GM12878 (cell line): ENCODE data around the gene GEMIN7. TPM values are rescaled to one million over a fixed set of nuclear protein-coding genes. Genes with fewer than 3 reads are reported as not detected.
A peak's percentile ranks its signal among the peaks of the same experiment; 100 is the strongest.

Source experiments
- ATF3 ChIP-seq: IDR thresholded peaks from 2 replicates; pipeline ENCODE4 v1.6.1; 2011; ENCODE audit warnings: low read depth, mild to moderate bottlenecking, low read length, moderate library complexity, borderline replicate concordance; ENCODE audit errors: extremely low read depth
- CEBPZ ChIP-seq: fragments of 150-350 bp; IDR thresholded peaks from 2 replicates; pipeline ENCODE4 v1.6.1; 2016; ENCODE audit warnings: low read depth, low read length
- CHD2 ChIP-seq: IDR thresholded peaks from 2 replicates; pipeline ENCODE4 v1.6.1; 2011; ENCODE audit warnings: low read depth, low read length, improper control_type of control experiment, borderline replicate concordance
- E4F1 ChIP-seq: fragments of 450-650 bp; IDR thresholded peaks from 2 replicates; pipeline ENCODE4 v1.6.1; 2018; ENCODE audit warnings: borderline replicate concordance, mild to moderate bottlenecking; ENCODE audit not compliant: partially characterized antibody
- ESRRA ChIP-seq: IDR thresholded peaks from 2 replicates; pipeline ENCODE4 v1.6.1; 2012; ENCODE audit warnings: mild to moderate bottlenecking, low read length, improper control_type of control experiment
- ETV6 ChIP-seq, 2 experiments: fragments of 450-650 bp in 1 of 2; IDR thresholded peaks in 1 of 2; conservative IDR thresholded peaks in 1 of 2; 2 replicates each; pipeline ENCODE4 v1.6.1; 2014; ENCODE audit warnings: antibody characterized with exemption in 1 of 2, borderline replicate concordance in 1 of 2, low read depth in 1 of 2, mild to moderate bottlenecking in 1 of 2, moderate library complexity in 1 of 2
- HDAC2 ChIP-seq: fragments of 200-600 bp; sonication (generic); IDR thresholded peaks from 2 replicates; pipeline ENCODE4 v1.6.1; 2017
- MAX ChIP-seq: IDR thresholded peaks from 2 replicates; pipeline ENCODE4 v1.6.1; 2012; ENCODE audit warnings: low read depth, low read length, improper control_type of control experiment
- MXI1 ChIP-seq: fragments of 150-350 bp; IDR thresholded peaks from 2 replicates; pipeline ENCODE4 v1.6.1; 2011; ENCODE audit warnings: low read depth, mild to moderate bottlenecking, inconsistent platforms, low read length, improper control_type of control experiment
- NR2F1 ChIP-seq: fragments of 450-650 bp; conservative IDR thresholded peaks from 2 replicates; pipeline ENCODE4 v1.6.1; 2017; ENCODE audit warnings: mild to moderate bottlenecking
- PML ChIP-seq: IDR thresholded peaks from 2 replicates; pipeline ENCODE4 v1.6.1; 2012; ENCODE audit warnings: low read length, inconsistent platforms
- POU2F2 ChIP-seq: IDR thresholded peaks from 3 replicates; pipeline ENCODE4 v1.6.1; 2011; ENCODE audit warnings: low read depth, mild to moderate bottlenecking, low read length, borderline replicate concordance
- SIX5 ChIP-seq: IDR thresholded peaks from 2 replicates; pipeline ENCODE4 v1.6.1; 2011; ENCODE audit warnings: mild to moderate bottlenecking, low read depth, low read length, moderate library complexity; ENCODE audit not compliant: severe bottlenecking
- SMC3 ChIP-seq: IDR thresholded peaks from 2 replicates; pipeline ENCODE4 v1.6.1; 2011; ENCODE audit warnings: low read length, improper control_type of control experiment, borderline replicate concordance
- WRNIP1 ChIP-seq: IDR thresholded peaks from 2 replicates; pipeline ENCODE4 v1.6.1; 2011; ENCODE audit warnings: low read depth, low read length, improper control_type of control experiment, borderline replicate concordance
- ZNF274 ChIP-seq: IDR thresholded peaks from one replicate; pipeline ENCODE4 v1.8.0; 2011; ENCODE audit not compliant: insufficient read length, insufficient read depth
- ZZZ3 ChIP-seq: IDR thresholded peaks from 2 replicates; pipeline ENCODE4 v1.6.1; 2011; ENCODE audit warnings: low read depth; ENCODE audit not compliant: control insufficient read depth, insufficient read length
- polyA plus RNA-seq, 11 experiments: library from polyadenylated mRNA; depleted of rRNA in 4 of 11; unstranded in 6 of 11; stranded (reverse) in 5 of 11; fragments of >200 nt; fragmentation: Nextera tagmentation in 4 of 11; fragmentation: Illumina TruSeq in 1 of 11; extraction: Ambion mirVana in 4 of 11; extraction: Trizol in 1 of 11; gene quantifications; 1 replicate in 1 of 11; 2 replicates in 10 of 11; pipeline versions ENCODE4 v1.2.1 to v1.2.3, GENCODE V29; 2011 to 2016; ENCODE audit warnings: inconsistent platforms in 2 of 11, missing spikeins in 2 of 11, low read depth in 1 of 11
- total RNA-seq, 4 experiments: library from RNA; depleted of rRNA in 3 of 4; stranded (reverse); fragments of >200 nt in 3 of 4; fragmentation: Illumina TruSeq in 1 of 4; extraction: Trizol in 1 of 4; gene quantifications; 2 replicates each; pipeline versions ENCODE4 v1.2.1 to v1.2.3, GENCODE V29; 2013 to 2021
- TF ChIP-seq, protein P1 (sequence below): fragments of 450-650 bp; IDR thresholded peaks from 2 replicates; pipeline ENCODE4 v1.6.1; 2016; ENCODE audit warnings: mild to moderate bottlenecking, moderate library complexity, borderline replicate concordance

GEMIN7 gene
- total and polyA plus RNA-seq, 10 of the 15 experiments (the other 5 are each of a cell fraction or from before 2014, with no cell fraction given), result 21.1 to 76.7 (median 44.9) TPM

DNA sequence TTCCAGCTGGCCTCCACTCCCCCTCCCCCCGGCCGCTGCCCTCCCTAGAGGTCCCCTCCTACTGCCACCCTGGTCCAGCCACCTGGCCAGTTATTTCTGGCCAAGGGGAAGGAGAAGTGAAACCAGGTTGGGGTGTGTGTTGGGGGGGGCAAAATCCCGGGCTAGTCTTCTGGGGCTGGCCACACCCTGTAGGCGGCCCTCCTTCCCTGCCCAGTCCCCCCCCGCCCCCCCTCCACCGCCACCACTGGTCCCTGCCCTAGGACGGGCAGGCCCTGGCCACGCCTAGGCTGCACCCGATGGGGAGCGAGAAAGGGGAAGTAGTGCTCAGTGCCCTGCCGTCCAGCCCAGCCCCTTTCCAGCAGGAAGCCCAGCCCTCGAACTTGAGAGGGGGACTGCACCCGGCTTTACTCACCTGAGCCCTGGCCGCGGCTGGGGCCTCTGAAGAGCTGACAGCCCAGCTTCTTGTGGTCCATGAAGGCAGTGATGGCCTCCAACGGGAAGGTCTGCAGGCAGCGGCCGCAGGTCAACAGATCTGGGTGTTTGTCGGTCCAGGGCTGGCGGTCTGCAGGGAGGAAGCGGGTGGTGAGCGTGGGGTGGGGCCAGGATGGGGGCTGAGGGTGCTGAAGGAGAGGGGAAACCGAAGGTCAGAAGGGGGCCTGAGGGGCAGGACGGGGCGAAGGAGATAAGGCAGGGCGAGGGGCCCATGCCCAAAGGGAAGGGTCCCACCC, 3.6 kb upstream of the GEMIN7 start (continued):
- TF ChIP-seq ESRRA, result no peak
- TF ChIP-seq SMC3, result 0 out of 2 replicates have a peak, but pooled peaks have one; percentile 15
- no peak for TF ChIP-seq CEBPZ
- TF ChIP-seq MXI1, result peak; percentile 61
- TF ChIP-seq ETV6 (conservative IDR thresholded peaks at IDR 0.05 in 1 of 2, IDR thresholded peaks at IDR 0.05 in 1 of 2; ENCODE audit: borderline replicate concordance in 1 of 2, low read depth in 1 of 2), result 0 out of 4 replicates have a peak, but pooled peaks of 1 of the 2 experiments have one; percentile 33
- no peak for TF ChIP-seq ZZZ3
- no peak for TF ChIP-seq ZNF274
- 0 out of 2 replicates have a peak, but pooled peaks have one; percentile 65 for TF ChIP-seq NR2F1
- no peak for TF ChIP-seq WRNIP1
- TF ChIP-seq MAX, result peak; percentile 10; the same call in 1 of the 2 replicates
- no peak for TF ChIP-seq E4F1
- TF ChIP-seq PML, result 0 out of 2 replicates have a peak, but pooled peaks have one; percentile 26
- TF ChIP-seq, protein P1, sequence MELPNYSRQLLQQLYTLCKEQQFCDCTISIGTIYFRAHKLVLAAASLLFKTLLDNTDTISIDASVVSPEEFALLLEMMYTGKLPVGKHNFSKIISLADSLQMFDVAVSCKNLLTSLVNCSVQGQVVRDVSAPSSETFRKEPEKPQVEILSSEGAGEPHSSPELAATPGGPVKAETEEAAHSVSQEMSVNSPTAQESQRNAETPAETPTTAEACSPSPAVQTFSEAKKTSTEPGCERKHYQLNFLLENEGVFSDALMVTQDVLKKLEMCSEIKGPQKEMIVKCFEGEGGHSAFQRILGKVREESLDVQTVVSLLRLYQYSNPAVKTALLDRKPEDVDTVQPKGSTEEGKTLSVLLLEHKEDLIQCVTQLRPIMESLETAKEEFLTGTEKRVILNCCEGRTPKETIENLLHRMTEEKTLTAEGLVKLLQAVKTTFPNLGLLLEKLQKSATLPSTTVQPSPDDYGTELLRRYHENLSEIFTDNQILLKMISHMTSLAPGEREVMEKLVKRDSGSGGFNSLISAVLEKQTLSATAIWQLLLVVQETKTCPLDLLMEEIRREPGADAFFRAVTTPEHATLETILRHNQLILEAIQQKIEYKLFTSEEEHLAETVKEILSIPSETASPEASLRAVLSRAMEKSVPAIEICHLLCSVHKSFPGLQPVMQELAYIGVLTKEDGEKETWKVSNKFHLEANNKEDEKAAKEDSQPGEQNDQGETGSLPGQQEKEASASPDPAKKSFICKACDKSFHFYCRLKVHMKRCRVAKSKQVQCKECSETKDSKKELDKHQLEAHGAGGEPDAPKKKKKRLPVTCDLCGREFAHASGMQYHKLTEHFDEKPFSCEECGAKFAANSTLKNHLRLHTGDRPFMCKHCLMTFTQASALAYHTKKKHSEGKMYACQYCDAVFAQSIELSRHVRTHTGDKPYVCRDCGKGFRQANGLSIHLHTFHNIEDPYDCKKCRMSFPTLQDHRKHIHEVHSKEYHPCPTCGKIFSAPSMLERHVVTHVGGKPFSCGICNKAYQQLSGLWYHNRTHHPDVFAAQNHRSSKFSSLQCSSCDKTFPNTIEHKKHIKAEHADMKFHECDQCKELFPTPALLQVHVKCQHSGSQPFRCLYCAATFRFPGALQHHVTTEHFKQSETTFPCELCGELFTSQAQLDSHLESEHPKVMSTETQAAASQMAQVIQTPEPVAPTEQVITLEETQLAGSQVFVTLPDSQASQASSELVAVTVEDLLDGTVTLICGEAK, result no peak
- TF ChIP-seq SIX5, result no peak
- peak; percentile 85 for TF ChIP-seq CHD2
- no peak for TF ChIP-seq HDAC2
- TF ChIP-seq ATF3, result no peak
- TF ChIP-seq POU2F2, result 0 out of 3 replicates have a peak, but pooled peaks have one; percentile 24
